Endothelial cell of umbilical vein (primary cell): ENCODE measurements around the gene TOM1. TPM values are rescaled to one million over a fixed set of nuclear protein-coding genes. Genes with fewer than 3 reads are reported as not detected.

Experiments used
- BruUV-seq: library from RNA; stranded (reverse); fragments of 400-500 nt; replicated peaks from 2 replicates; lab custom pipeline; 2021; lab: Mats Ljungman, UMichigan
- CTCF ChIA-PET: fragments of 300-600, 350-600 bp; sonication (Branson Sonifier 250); formaldehyde crosslinking; loops from one replicate; lab custom pipeline; 2021; ENCODE audit warnings: antibody characterized with exemption, inconsistent platforms; lab: Charles Lee
- POLR2A ChIA-PET: fragments of 300-600, 350-600 bp; sonication (Branson Sonifier 250); formaldehyde crosslinking; loops from one replicate; lab custom pipeline; 2021; ENCODE audit warnings: antibody characterized with exemption, inconsistent platforms; lab: Charles Lee
- DNase-seq: peaks from one replicate; pipeline ENCODE4 v3.0.0-alpha.2; 2011; ENCODE audit warnings: low read depth, low spot score
- FAIRE-seq: peaks from 2 replicates; lab custom pipeline; 2011; peaks lifted over from hg19 to GRCh38; lab: Jason Lieb, UNC
- H2AFZ ChIP-seq: 2 replicates; pipeline ENCODE4 v1.6.0; 2012; ENCODE audit warnings: low read depth, low read length, control low read depth, inconsistent platforms
- H3K27ac ChIP-seq: 2 replicates; pipeline ENCODE4 v1.5.1; 2011; ENCODE audit warnings: low read depth, mild to moderate bottlenecking, control low read depth, low read length, moderate library complexity; ENCODE audit not compliant: insufficient read depth
- H3K27me3 ChIP-seq, 2 experiments: 2 replicates each; pipeline versions ENCODE4 v1.6.0 to v1.6.1; 2011; ENCODE audit warnings: low read length in 2 of 2, mixed read lengths in 1 of 2; ENCODE audit not compliant: control insufficient read depth in 2 of 2, insufficient read depth in 2 of 2
- H3K36me3 ChIP-seq, 2 experiments: 2 replicates in 1 of 2; 3 replicates in 1 of 2; pipeline ENCODE4 v1.5.1; 2011; ENCODE audit warnings: low read length in 2 of 2, mild to moderate bottlenecking in 1 of 2, moderate library complexity in 1 of 2; ENCODE audit not compliant: control insufficient read depth in 2 of 2, insufficient read depth in 2 of 2; ENCODE audit errors: extremely low read depth in 1 of 2
- H3K4me1 ChIP-seq: 3 replicates; pipeline ENCODE4 v1.5.1; 2011; ENCODE audit warnings: mild to moderate bottlenecking, low read length; ENCODE audit not compliant: control insufficient read depth, insufficient read depth; ENCODE audit errors: extremely low read depth
- H3K4me2 ChIP-seq: 2 replicates; pipeline ENCODE4 v1.6.1; 2011; ENCODE audit warnings: low read length, control low read depth, mixed read lengths; ENCODE audit not compliant: insufficient read depth
- H3K4me3 ChIP-seq, 3 experiments: fragments of 200-600 bp in 1 of 3; sonication (generic), shearing (Covaris generic) in 1 of 3; replicated peaks in 1 of 3; 2 replicates each; pipeline ENCODE4 v1.5.1; 2011 to 2016; ENCODE audit warnings: control low read depth in 3 of 3, low read length in 3 of 3, mild to moderate bottlenecking in 2 of 3, inconsistent platforms in 1 of 3, low read depth in 1 of 3, moderate library complexity in 1 of 3; ENCODE audit not compliant: insufficient read depth in 1 of 3
- H3K79me2 ChIP-seq: 2 replicates; pipeline ENCODE4 v1.6.0; 2012; ENCODE audit warnings: low read length, inconsistent platforms; ENCODE audit not compliant: control insufficient read depth, insufficient read depth
- H3K9ac ChIP-seq: replicated peaks from 2 replicates; pipeline ENCODE3; 2011; ENCODE audit warnings: low read length, control low read depth; ENCODE audit not compliant: insufficient read depth; ENCODE audit errors: extremely low read depth
- H3K9me1 ChIP-seq: replicated peaks from 3 replicates; pipeline ENCODE4 v1.6.0; 2011; ENCODE audit warnings: mild to moderate bottlenecking, low read length; ENCODE audit not compliant: control insufficient read depth, insufficient read depth; ENCODE audit errors: extremely low read depth
- H3K9me3 ChIP-seq: replicated peaks from 2 replicates; pipeline ENCODE4 v1.5.1; 2012; ENCODE audit warnings: low read length, inconsistent platforms; ENCODE audit not compliant: control insufficient read depth, insufficient read depth
- H4K20me1 ChIP-seq: replicated peaks from 2 replicates; pipeline ENCODE3; 2011; ENCODE audit warnings: mild to moderate bottlenecking, low read length; ENCODE audit not compliant: control insufficient read depth, insufficient read depth; ENCODE audit errors: extremely low read depth
- CTCF ChIP-seq, 2 donors: IDR thresholded peaks; 1 replicate in 1 of 2; 2 replicates in 1 of 2; pipeline ENCODE4 v1.5.1; 2011; ENCODE audit warnings: low read length in 2 of 2, mild to moderate bottlenecking in 2 of 2, moderate library complexity in 2 of 2, control low read depth in 1 of 2, inconsistent platforms in 1 of 2, low read depth in 1 of 2; ENCODE audit not compliant: insufficient read depth in 1 of 2; ENCODE audit errors: extremely low read depth in 1 of 2
- EZH2 ChIP-seq: IDR thresholded peaks from 2 replicates; pipeline ENCODE4 v1.6.1; 2012; ENCODE audit warnings: borderline replicate concordance, low read depth, mild to moderate bottlenecking, moderate library complexity, low read length, inconsistent platforms; ENCODE audit not compliant: severe bottlenecking
- FOS ChIP-seq: IDR thresholded peaks from 2 replicates; pipeline ENCODE4 v1.6.1; 2011; ENCODE audit warnings: mild to moderate bottlenecking, low read length, moderate library complexity, borderline replicate concordance; ENCODE audit not compliant: insufficient read depth
- JUN ChIP-seq: IDR thresholded peaks from 2 replicates; pipeline ENCODE4 v1.6.1; 2011; ENCODE audit warnings: borderline replicate concordance, low read depth; ENCODE audit not compliant: insufficient read length, insufficient read depth
- MYC ChIP-seq: IDR thresholded peaks from one replicate; pipeline ENCODE4 v1.6.1; 2011; ENCODE audit warnings: mild to moderate bottlenecking, low read depth, low read length
- POLR2A ChIP-seq: IDR thresholded peaks from 2 replicates; pipeline ENCODE4 v1.6.1; 2012; ENCODE audit warnings: low read depth, mild to moderate bottlenecking, control low read depth, low read length
- POLR2AphosphoS5 ChIP-seq: IDR thresholded peaks from 2 replicates; pipeline ENCODE4 v1.6.1; 2012; ENCODE audit warnings: low read depth, mild to moderate bottlenecking, control low read depth, low read length, moderate library complexity; ENCODE audit not compliant: insufficient read depth
- dilution Hi-C: fragments of 300-500 bp; cut with MboI; formaldehyde crosslinking; loops from one replicate; pipeline ENCODE4 v1.15.0; 2019; ENCODE audit warnings: low sequenced_read_pairs; ENCODE audit not compliant: extremely low pct_ligation_motif_present
- intact Hi-C: fragments of 100-400 bp; cut with micrococcal nuclease; formaldehyde crosslinking; loops from one replicate; pipeline ENCODE4 v1.10.0; 2022
- polyA plus RNA-seq, 4 experiments: library from polyadenylated mRNA; depleted of rRNA in 3 of 4; stranded (reverse) in 3 of 4; unstranded in 1 of 4; fragments of >200 nt; gene quantifications; 2 replicates each; pipeline versions ENCODE4 v1.2.1 to v1.2.3, GENCODE V29; 2011 to 2012; ENCODE audit warnings: missing spikeins in 1 of 4
- total RNA-seq: library from RNA; stranded (reverse); gene quantifications from 2 replicates; pipeline ENCODE4 v1.2.3, GENCODE V29; 2021
- TF ChIP-seq, protein P1 (sequence below): IDR thresholded peaks from 2 replicates; pipeline ENCODE4 v1.6.1; 2011; ENCODE audit not compliant: insufficient read depth, insufficient read length

The TOM1 gene
- total and polyA plus RNA-seq, 2 donors (not counting 3 experiments of a cell fraction or from before 2014, with no cell fraction given) = 36.4 to 74.4 TPM

GRCh38 chr22:35330258-35330861 lies 30.7 kb downstream of the TOM1 start:
- no peaks in the 10 kb centered on the region for H3K9me3 ChIP-seq
- H3K4me1 ChIP-seq = peaks cover 20% of the 10 kb centered on the region
- peak overlapping the region; percentile 38 for H3K27ac ChIP-seq
- TF ChIP-seq MYC (peak; percentile 80), FOS (no peak), CTCF (IDR thresholded peaks at IDR 0.05; ENCODE audit: extremely low read depth in 1 of 2, insufficient read depth in 1 of 2, low read depth in 1 of 2, low read length in 2 of 2) (no peak), POLR2AphosphoS5 (peak; percentile 68), JUN (peak; percentile 50), EZH2 (no peak), POLR2A (no peak)
- TF ChIP-seq, protein P1, sequence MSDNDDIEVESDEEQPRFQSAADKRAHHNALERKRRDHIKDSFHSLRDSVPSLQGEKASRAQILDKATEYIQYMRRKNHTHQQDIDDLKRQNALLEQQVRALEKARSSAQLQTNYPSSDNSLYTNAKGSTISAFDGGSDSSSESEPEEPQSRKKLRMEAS = peak; percentile 94
- H2AFZ ChIP-seq = peak overlapping the region; percentile 3
- H3K4me3 ChIP-seq = no peak overlapping the region
- H3K27me3 ChIP-seq = no peaks in the 10 kb centered on the region
- FAIRE-seq = peak; percentile 93
- no peaks in the 10 kb centered on the region for H4K20me1 ChIP-seq
- ChIA-PET CTCF (interaction anchor here (1.0 to 3.8 kb wide), 4 partner anchors 16 to 99 kb away, joined by 3 to 17 read pairs (median 9); partner anchors contain the start of gene TOM1), POLR2A (interaction anchor here (0.6 to 1.2 kb wide), 4 partner anchors 17 to 1177 kb away, joined by 3 to 7 read pairs (median 4); partner anchors contain the start of gene TOM1)
- TSS peak; percentile 60 for BruUV-seq
- intact Hi-C loops (loop anchor here (1.0 kb wide), 1 partner anchor 17 kb away; no protein-coding TSS in a partner anchor), dilution Hi-C loops (no loop called here)
- peak; percentile 65 for DNase-seq
- H3K4me2 ChIP-seq = no peak overlapping the region
- no peaks in the 10 kb centered on the region for H3K79me2 ChIP-seq
- peaks cover 2 to 43% of the 10 kb centered on the region in 2 experiments for H3K36me3 ChIP-seq
- no peaks in the 10 kb centered on the region for H3K9me1 ChIP-seq
- H3K9ac ChIP-seq = peak overlapping the region; percentile 2
